Activated T-helper 1 cell treated with anti-CD3 and anti-CD28 coated beads, Interleukin-12 subunit alpha, Interleukin-12 subunit beta, Interleukin-2, Interleukin-4 antibody, amounts not matched to agents 30 ng/mL and 10 ng/mL and 1 ng/mL, durations not matched to agents 14 hours and 24 hours and 36 hours (primary cell): ENCODE data around the gene KANSL2. TPM values are rescaled to one million over a fixed set of nuclear protein-coding genes. Genes with fewer than 3 reads are reported as not detected.
"Not testable (repeated sequence)": the region's sequence is repeated elsewhere in the genome, so short reads cannot be mapped to it uniquely, and the experiment has no call there.

Source experiments
- DNase-seq: peaks from one replicate; pipeline ENCODE4 v3.0.0; 2021; ENCODE audit warnings: low spot score
- H3K27ac Mint-ChIP-seq: one replicate; pipeline ENCODE4 v1.8.0; 2021; ENCODE audit warnings: mild to moderate bottlenecking, mixed read lengths
- H3K27me3 Mint-ChIP-seq: one replicate; pipeline ENCODE4 v1.8.0; 2022; ENCODE audit warnings: mild to moderate bottlenecking, moderate library complexity, mixed read lengths; ENCODE audit not compliant: insufficient read depth
- H3K36me3 Mint-ChIP-seq: one replicate; pipeline ENCODE4 v1.8.0; 2021; ENCODE audit warnings: low read depth, mixed read lengths
- H3K4me1 Mint-ChIP-seq: one replicate; pipeline ENCODE4 v1.8.0; 2021; ENCODE audit warnings: low read depth, mixed read lengths
- H3K4me3 Mint-ChIP-seq: one replicate; pipeline ENCODE4 v1.8.0; 2021; ENCODE audit warnings: mild to moderate bottlenecking, moderate library complexity, mixed read lengths
- H3K9me3 Mint-ChIP-seq: one replicate; pipeline ENCODE4 v1.8.0; 2021; ENCODE audit warnings: mixed read lengths
- intact Hi-C: fragments of 100-400 bp; cut with micrococcal nuclease; formaldehyde crosslinking; loops from one replicate; pipeline ENCODE4 v1.15.1; 2024
- total RNA-seq: library from RNA; stranded (reverse); gene quantifications from 2 replicates; pipeline ENCODE4 v1.2.3, GENCODE V29; 2022

Gene KANSL2
- total RNA-seq, 1 donor from 2014 or later = 66.4 TPM

DNA sequence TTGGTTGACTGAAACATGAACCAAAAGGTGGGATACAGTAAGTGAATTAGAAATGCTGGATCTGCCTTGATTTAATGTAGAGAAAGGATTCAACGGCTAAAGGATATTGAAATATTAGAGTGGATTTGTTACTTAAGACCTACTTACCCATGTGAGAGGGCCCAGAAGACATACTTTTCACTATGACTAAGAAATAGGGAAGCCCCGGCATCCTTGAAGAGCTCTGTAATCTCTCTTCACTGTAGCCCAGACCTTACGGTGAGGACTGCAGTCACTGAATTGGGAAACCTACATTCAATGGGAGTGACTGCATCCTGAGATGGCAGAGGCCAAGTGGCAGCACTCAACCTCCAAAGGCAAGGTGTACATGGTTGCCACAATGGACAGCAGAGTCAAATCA, 52.5 kb downstream of the KANSL2 start:
- no peaks in the 10 kb centered on the region for H3K4me1 Mint-ChIP-seq
- H3K27me3 Mint-ChIP-seq = peaks cover 5% of the 10 kb centered on the region
- H3K27ac Mint-ChIP-seq = no peak overlapping the region
- H3K4me3 Mint-ChIP-seq = no peak overlapping the region
- intact Hi-C loops = no loop called here
- H3K9me3 Mint-ChIP-seq = no peaks in the 10 kb centered on the region
- no peaks in the 10 kb centered on the region for H3K36me3 Mint-ChIP-seq
- no peak for DNase-seq

DNA sequence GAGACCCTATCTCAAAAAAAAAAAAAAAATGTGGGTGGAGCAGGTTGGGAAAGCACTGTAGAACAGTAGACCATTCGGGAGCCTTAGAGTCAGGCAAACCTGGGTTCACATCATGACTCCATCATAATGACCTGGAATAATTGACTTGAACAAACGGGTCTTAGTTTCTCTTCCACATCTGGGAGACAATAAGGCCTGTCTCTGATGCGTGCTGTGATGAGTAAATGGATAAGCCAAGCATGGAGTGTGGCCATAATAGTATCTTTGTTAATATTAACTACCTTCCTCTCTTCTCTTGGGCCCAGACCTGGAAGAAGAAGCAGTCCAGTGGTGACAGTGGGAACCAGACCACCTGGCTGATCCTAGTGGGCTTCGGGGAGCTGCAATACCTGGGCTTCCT, 54.5 kb downstream of the KANSL2 start:
- no peaks in the 10 kb centered on the region for H3K9me3 Mint-ChIP-seq
- H3K4me3 Mint-ChIP-seq = no peak overlapping the region
- intact Hi-C loops = no loop called here
- no peak for DNase-seq
- H3K36me3 Mint-ChIP-seq = no peaks in the 10 kb centered on the region
- peaks cover 5% of the 10 kb centered on the region for H3K27me3 Mint-ChIP-seq
- no peak overlapping the region for H3K27ac Mint-ChIP-seq
- H3K4me1 Mint-ChIP-seq = no peaks in the 10 kb centered on the region

DNA sequence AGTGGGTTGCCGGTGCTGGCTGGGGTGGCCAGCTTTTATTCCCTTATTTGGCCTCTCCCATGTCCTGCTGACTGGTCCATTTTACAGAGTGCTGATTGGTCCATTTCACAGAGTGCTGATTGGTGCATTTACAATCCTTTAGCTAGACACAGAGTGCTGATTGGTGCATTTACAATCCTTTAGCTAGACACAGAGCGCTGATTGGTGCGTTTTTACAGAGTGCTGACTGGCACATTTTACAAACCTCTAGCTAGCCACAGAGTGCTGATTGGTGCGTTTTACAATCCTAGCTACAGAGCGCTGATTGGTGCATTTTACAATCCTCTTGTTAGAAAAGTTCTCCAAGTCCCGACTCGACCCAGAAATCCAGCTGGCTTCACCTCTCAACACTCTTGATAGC, 59.0 kb downstream of the KANSL2 start:
- H3K9me3 Mint-ChIP-seq, H3K4me1 Mint-ChIP-seq, H3K36me3 Mint-ChIP-seq, H3K4me3 Mint-ChIP-seq, DNase-seq, H3K27ac Mint-ChIP-seq, intact Hi-C loops: not testable (repeated sequence)
- H3K27me3 Mint-ChIP-seq = peaks cover 15% of the 10 kb centered on the region

DNA sequence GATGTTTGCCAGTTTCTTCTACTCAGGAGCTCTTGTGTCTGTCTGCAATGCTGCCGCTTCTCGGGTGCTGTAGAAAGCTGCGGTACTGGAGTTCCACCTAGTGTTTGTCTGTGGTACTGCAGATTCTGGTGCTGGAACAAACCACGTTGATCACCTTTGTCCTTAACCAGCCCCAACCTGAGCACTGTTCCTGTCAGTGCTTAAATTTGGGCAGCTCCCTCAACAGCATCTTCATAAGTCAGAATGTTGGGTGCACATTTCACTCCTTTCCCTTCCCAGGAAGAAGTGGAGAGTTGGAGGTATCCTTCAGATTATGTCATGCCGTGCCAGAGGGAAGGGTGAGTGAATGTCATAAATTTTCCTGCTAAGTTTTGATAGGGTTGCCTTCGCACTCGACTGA, 63.5 kb downstream of the KANSL2 start:
- intact Hi-C loops = loop anchor here (1.0 to 5.0 kb wide), 3 partner anchors 76 to 511 kb away; partner anchors contain the start of gene SENP1
- DNase-seq = peak; percentile 71
- Mint-ChIP-seq H3K4me1 (peaks cover 7% of the 10 kb centered on the region), H3K27ac (no peak overlapping the region), H3K27me3 (peaks cover 23% of the 10 kb centered on the region), H3K36me3 (no peaks in the 10 kb centered on the region), H3K9me3 (peaks cover 6% of the 10 kb centered on the region), H3K4me3 (no peak overlapping the region)

DNA sequence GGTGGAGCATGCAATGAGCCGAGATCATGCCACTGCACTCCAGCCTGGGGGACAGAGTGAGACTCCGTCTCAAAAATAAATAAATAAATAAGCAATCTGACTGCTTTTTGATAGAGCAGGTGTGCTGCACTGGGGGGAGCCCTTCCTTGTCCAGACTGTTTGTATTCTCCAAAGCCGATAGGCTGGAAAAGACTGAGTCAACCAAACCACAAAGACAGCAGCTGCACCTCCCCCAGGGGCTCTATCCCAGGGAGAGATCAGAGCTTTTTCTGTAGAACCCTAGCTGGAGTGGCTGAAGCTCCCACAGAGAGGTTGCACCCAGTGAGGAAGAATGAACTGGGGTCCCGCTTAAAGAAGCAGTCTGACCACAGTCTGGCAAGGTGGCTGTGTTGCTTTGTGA, 66.4 kb downstream of the KANSL2 start:
- intact Hi-C loops = loop anchor here (5.0 kb wide), 1 partner anchor 508 kb away; the partner anchor contains the start of gene SENP1
- peaks cover 19% of the 10 kb centered on the region for H3K9me3 Mint-ChIP-seq
- DNase-seq = no peak
- H3K4me3 Mint-ChIP-seq = no peak overlapping the region
- no peak overlapping the region for H3K27ac Mint-ChIP-seq
- H3K27me3 Mint-ChIP-seq = peaks cover 24% of the 10 kb centered on the region
- no peaks in the 10 kb centered on the region for H3K36me3 Mint-ChIP-seq
- peaks cover 7% of the 10 kb centered on the region for H3K4me1 Mint-ChIP-seq

DNA sequence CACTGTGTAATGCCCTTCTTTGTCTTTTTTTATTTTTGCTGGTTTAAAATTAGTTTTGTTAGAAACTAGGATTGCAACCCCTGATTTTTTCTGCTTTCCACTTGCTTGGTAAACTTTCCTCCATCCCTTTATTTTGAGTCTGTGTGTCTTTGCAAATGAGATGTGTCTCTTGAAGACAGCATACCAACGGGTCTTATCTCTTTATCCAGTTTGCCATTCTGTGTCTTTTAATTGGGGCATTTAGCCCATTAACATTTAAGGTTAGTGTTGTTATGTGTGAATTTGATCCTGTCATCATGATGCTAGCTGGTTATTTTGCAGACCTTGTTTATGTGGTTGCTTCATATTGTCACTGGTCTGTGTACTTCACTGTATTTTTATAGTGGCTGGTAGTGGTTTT, 68.7 kb downstream of the KANSL2 start:
- no peak overlapping the region for H3K27ac Mint-ChIP-seq
- H3K4me1 Mint-ChIP-seq = peaks cover 2% of the 10 kb centered on the region
- peaks cover 20% of the 10 kb centered on the region for H3K27me3 Mint-ChIP-seq
- no peaks in the 10 kb centered on the region for H3K36me3 Mint-ChIP-seq
- no peak for DNase-seq
- H3K4me3 Mint-ChIP-seq = no peak overlapping the region
- H3K9me3 Mint-ChIP-seq = peaks cover 23% of the 10 kb centered on the region
- intact Hi-C loops = no loop called here

Other genes with a start within 250 kb of the KANSL2 start
- not detected in 2 replicates for gene ANP32D, start 209.7 kb downstream of the KANSL2 start, total RNA-seq
- gene C12orf54, start 199.7 kb downstream of the KANSL2 start, total RNA-seq = not detected in 2 replicates
- gene OR8S1, start 156.6 kb downstream of the KANSL2 start, total RNA-seq = not detected in 2 replicates
- gene LALBA, start 112.2 kb downstream of the KANSL2 start, total RNA-seq = not detected in 2 replicates
- 67.2 and 67.7 TPM in 2 replicates for gene CCNT1, start 34.5 kb upstream of the KANSL2 start, total RNA-seq
- gene ADCY6, start 106.9 kb upstream of the KANSL2 start, total RNA-seq = 0.32 and 0.78 TPM in 2 replicates
- gene CACNB3, start 136.3 kb upstream of the KANSL2 start, total RNA-seq = 11.4 and 13.1 TPM in 2 replicates
- gene DDX23, start 169.9 kb upstream of the KANSL2 start, total RNA-seq = 120 and 127 TPM in 2 replicates
- gene RND1, start 183.6 kb upstream of the KANSL2 start, total RNA-seq = 7.9 and 9.3 TPM in 2 replicates
- gene FKBP11, start 243.3 kb upstream of the KANSL2 start, total RNA-seq = 62.7 and 67.9 TPM in 2 replicates